ENCODE measurements around the gene KANSL1L. TPM values are rescaled to one million over a fixed set of nuclear protein-coding genes. Genes with fewer than 3 reads are reported as not detected.

KANSL1L gene
- total RNA-seq, 1 experiment from 2014 or later: 26.1 TPM

- no peaks in the 10 kb centered on the region for H3K36me3 ChIP-seq (ENCODE audit: insufficient read depth, low read length)
- peak; percentile 80 for DNase-seq
Measured at GRCh38 chr2:209977386-209978239, 193.6 kb downstream of the KANSL1L start.

GRCh38 chr2:209976698-209977385, 194.4 kb downstream of the KANSL1L start:
- H4K20me1 ChIP-seq (ENCODE audit: insufficient read depth, low read depth, low read length): no peaks in the 10 kb centered on the region
- no peaks in the 10 kb centered on the region for H3K9me2 ChIP-seq (replicated peaks; ENCODE audit: insufficient read depth, low read length)
- H3K79me2 ChIP-seq (ENCODE audit: low read length): no peaks in the 10 kb centered on the region
- H3K9ac ChIP-seq (ENCODE audit: low read length): no peak overlapping the region
- no peak overlapping the region for H3K4me3 ChIP-seq (ENCODE audit: low read length)
- no peaks in the 10 kb centered on the region for H3K36me3 ChIP-seq (ENCODE audit: insufficient read depth, low read length)
- H3K9me3 ChIP-seq (ENCODE audit: low read length): no peaks in the 10 kb centered on the region
- no peak overlapping the region for H3K4me2 ChIP-seq (ENCODE audit: low read depth, low read length, poor library complexity, severe bottlenecking)
- H3K27ac ChIP-seq (ENCODE audit: low read length): no peak overlapping the region
- H2AFZ ChIP-seq (ENCODE audit: low read length): no peak overlapping the region
- H3K4me1 ChIP-seq (ENCODE audit: low read length): no peaks in the 10 kb centered on the region
- H3K27me3 ChIP-seq (ENCODE audit: low read length): no peaks in the 10 kb centered on the region
- no peak for DNase-seq

More at GRCh38 chr2:209977386-209978239, 193.6 kb downstream of the KANSL1L start:
- H3K4me2 ChIP-seq (ENCODE audit: low read depth, low read length, poor library complexity, severe bottlenecking): no peak overlapping the region
- H3K9ac ChIP-seq (ENCODE audit: low read length): no peak overlapping the region
- no peaks in the 10 kb centered on the region for H3K9me2 ChIP-seq (replicated peaks; ENCODE audit: insufficient read depth, low read length)
- H4K20me1 ChIP-seq (ENCODE audit: insufficient read depth, low read depth, low read length): no peaks in the 10 kb centered on the region
- H3K79me2 ChIP-seq (ENCODE audit: low read length): no peaks in the 10 kb centered on the region
- no peaks in the 10 kb centered on the region for H3K9me3 ChIP-seq (ENCODE audit: low read length)
- no peaks in the 10 kb centered on the region for H3K4me1 ChIP-seq (ENCODE audit: low read length)
- no peak overlapping the region for H3K4me3 ChIP-seq (ENCODE audit: low read length)
- no peak overlapping the region for H2AFZ ChIP-seq (ENCODE audit: low read length)
- no peaks in the 10 kb centered on the region for H3K27me3 ChIP-seq (ENCODE audit: low read length)
- H3K27ac ChIP-seq (ENCODE audit: low read length): no peak overlapping the region

- Histone ChIP-seq H3K27me3 (ENCODE audit: low read length) (no peaks in the 10 kb centered on the region), H3K9me2 (replicated peaks; ENCODE audit: insufficient read depth, low read length) (no peaks in the 10 kb centered on the region), H3K79me2 (ENCODE audit: low read length) (no peaks in the 10 kb centered on the region), H3K9me3 (ENCODE audit: low read length) (no peaks in the 10 kb centered on the region), H4K20me1 (ENCODE audit: insufficient read depth, low read depth, low read length) (no peaks in the 10 kb centered on the region), H3K27ac (ENCODE audit: low read length) (no peak overlapping the region), H3K36me3 (ENCODE audit: insufficient read depth, low read length) (no peaks in the 10 kb centered on the region), H3K9ac (ENCODE audit: low read length) (no peak overlapping the region), H2AFZ (ENCODE audit: low read length) (no peak overlapping the region), H3K4me2 (ENCODE audit: low read depth, low read length, poor library complexity, severe bottlenecking) (no peak overlapping the region), H3K4me3 (ENCODE audit: low read length) (no peak overlapping the region), H3K4me1 (ENCODE audit: low read length) (no peaks in the 10 kb centered on the region)
- DNase-seq: no peak
Measured at GRCh38 chr2:209974576-209974975, 196.6 kb downstream of the KANSL1L start.

- H3K4me2 ChIP-seq (ENCODE audit: low read depth, low read length, poor library complexity, severe bottlenecking): no peak overlapping the region
- DNase-seq: no peak
- no peak overlapping the region for H3K27ac ChIP-seq (ENCODE audit: low read length)
- H3K9me2 ChIP-seq (replicated peaks; ENCODE audit: insufficient read depth, low read length): no peaks in the 10 kb centered on the region
- no peak overlapping the region for H3K4me3 ChIP-seq (ENCODE audit: low read length)
- no peaks in the 10 kb centered on the region for H3K36me3 ChIP-seq (ENCODE audit: insufficient read depth, low read length)
- no peak overlapping the region for H2AFZ ChIP-seq (ENCODE audit: low read length)
- no peaks in the 10 kb centered on the region for H3K9me3 ChIP-seq (ENCODE audit: low read length)
- no peaks in the 10 kb centered on the region for H3K4me1 ChIP-seq (ENCODE audit: low read length)
- no peak overlapping the region for H3K9ac ChIP-seq (ENCODE audit: low read length)
- no peaks in the 10 kb centered on the region for H3K79me2 ChIP-seq (ENCODE audit: low read length)
- H3K27me3 ChIP-seq (ENCODE audit: low read length): no peaks in the 10 kb centered on the region
- no peaks in the 10 kb centered on the region for H4K20me1 ChIP-seq (ENCODE audit: insufficient read depth, low read depth, low read length)
Measured at GRCh38 chr2:209973328-209973727, 197.9 kb downstream of the KANSL1L start.

Other genes with a start within 250 kb of the KANSL1L start
- gene RPE, start 168.8 kb downstream of the KANSL1L start, total RNA-seq (2014; rRNA removed; shearing (Covaris generic); ENCODE audit: low replicate concordance): 67.5 and 77.4 TPM in 2 replicates
- not detected in 2 replicates for gene ACADL, start 54.0 kb upstream of the KANSL1L start, total RNA-seq (2014; rRNA removed; shearing (Covaris generic); ENCODE audit: low replicate concordance)
- not detected in 2 replicates for gene MYL1, start 143.8 kb upstream of the KANSL1L start, total RNA-seq (2014; rRNA removed; shearing (Covaris generic); ENCODE audit: low replicate concordance)